ENCODE measurements around the gene NXPH2.
"Not testable (repeated sequence)": the region's sequence is repeated elsewhere in the genome, so short reads cannot be mapped to it uniquely, and the experiment has no call there.

The NXPH2 gene

DNA sequence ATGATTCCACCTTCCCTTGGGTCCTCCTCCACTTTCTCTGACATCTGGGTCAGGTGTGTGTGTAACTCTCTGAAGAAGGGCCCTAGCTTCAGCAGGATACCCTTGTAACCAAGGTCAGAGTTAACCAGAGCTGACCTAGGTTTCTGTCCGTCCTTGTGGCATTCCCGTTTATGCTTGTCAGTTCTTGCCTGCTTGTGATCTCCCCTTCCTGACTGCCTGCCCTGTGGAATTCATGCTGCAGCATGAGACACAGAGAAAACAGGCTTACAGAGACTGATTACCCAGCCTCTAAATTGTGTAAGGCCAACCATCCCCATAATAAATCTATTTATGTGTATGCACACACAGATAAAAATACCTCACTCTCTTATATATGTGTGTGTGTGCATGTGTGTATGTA lies 22.8 kb downstream of the NXPH2 start:
- no peak for DNase-seq (ENCODE audit: low read depth in 2 of 2)

DNA sequence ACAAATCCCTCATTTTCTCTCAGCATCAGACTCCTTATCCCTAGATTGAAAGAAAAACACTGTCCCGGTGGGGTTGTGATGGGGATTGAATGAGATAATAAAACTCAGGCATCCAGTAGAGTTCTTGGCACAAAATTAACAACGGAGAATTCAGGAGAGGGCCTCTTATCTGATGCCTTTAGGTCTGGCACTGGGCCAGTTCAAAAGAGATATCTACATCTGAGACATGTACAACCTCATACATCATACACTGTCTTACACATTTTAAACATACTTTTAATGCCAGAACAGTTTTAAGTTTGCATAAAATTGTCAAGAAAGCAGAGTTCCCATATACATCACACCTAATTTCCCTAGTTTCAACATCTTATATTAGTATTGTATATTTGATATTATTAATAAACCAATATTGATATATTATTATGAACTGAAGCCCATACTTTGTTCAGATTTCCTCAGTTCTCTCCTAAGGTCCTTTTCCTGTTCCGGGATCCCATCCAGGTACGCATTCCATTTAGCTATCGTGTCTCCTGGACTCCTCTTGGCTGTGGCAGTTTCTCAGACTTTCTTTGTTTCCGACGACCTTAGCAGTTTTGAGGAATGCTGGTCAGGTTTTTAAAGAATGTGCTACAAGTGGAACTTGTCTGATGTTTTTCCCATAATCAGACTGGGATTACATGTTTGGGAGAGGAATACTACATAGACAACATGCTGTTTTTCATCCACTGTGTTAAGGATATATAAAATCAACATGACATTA lies 27.8 kb downstream of the NXPH2 start:
- peak; percentile 10 to 23 for DNase-seq (ENCODE audit: low read depth in 2 of 2)

GRCh38 chr2:138744713-138745112 lies 35.5 kb downstream of the NXPH2 start:
- no peak for DNase-seq (ENCODE audit: low read depth in 2 of 2)

- DNase-seq (ENCODE audit: low read depth in 2 of 2): no peak
Measured at GRCh38 chr2:138742441-138743057, 37.6 kb downstream of the NXPH2 start.

GRCh38 chr2:138741851-138742250 lies 38.3 kb downstream of the NXPH2 start:
- DNase-seq (ENCODE audit: low read depth in 2 of 2): no peak

GRCh38 chr2:138737009-138737554 lies 43.1 kb downstream of the NXPH2 start:
- DNase-seq (ENCODE audit: low read depth in 2 of 2): not testable (repeated sequence)

DNA sequence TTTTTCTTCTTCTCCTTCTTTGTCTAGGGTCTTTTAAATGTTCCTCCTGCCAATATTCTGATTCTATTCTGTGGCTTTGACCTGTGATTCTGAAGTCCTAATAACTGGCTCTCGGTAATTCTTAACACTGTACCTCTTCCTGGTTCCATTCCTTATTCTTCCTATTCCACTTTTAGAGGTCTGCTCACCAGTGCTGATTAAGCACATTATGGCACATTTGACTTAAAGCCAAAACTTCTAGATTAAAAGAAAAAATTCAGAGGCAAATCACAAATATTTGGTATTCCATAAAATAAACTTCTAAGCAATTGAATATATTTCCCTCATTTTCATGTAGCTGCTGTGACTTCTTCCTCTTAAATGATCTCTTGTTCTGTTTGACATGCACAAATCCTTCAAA lies 47.5 kb downstream of the NXPH2 start:
- no peak for DNase-seq (ENCODE audit: low read depth in 2 of 2)

DNA sequence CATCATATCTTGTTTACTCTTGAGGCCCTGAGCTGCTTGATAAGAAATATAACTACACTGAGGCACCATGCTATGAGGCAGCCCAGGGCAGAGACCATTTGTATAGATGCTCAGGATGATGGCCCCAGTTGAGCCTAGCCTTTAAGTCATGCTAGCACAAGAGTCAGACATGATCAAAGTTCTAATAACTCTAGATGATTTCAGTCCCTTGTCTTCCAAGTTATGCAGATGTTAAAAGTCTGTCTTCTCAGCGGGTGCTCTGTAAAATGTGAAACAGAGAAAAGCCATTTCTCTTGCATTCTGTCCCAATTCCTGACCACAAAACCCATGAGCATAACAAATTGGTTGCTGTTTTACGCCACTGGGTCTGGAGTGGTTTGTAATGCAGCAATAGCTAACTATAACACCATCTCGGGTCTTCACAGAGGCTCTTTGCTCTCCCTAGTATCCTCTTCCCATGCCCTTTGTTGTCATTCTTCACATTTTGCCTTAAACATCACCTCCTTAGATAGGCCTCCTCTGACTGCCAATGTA lies 49.6 kb downstream of the NXPH2 start:
- DNase-seq (ENCODE audit: low read depth in 2 of 2): no peak

DNA sequence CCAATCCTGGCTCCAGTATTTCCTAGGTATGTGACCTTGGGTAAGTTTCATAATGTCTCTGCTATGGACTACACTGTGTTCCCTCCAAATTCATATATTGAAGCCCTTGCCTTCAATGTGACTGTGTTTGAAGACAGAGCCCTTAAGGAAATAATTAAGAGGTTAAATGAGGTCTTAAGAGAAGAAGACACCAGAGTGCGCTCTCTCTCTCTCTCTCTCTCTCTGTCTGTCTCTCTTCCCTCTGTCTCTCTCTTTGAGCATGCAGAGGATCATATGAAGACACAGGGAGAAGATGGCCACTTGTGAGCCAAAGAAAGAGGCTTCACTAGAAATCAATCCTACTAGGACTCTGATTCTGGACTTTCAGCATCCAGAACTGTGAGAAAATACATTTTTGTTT lies 52.2 kb downstream of the NXPH2 start:
- no peak for DNase-seq (ENCODE audit: low read depth in 2 of 2)

GRCh38 chr2:138726681-138727080 lies 53.5 kb downstream of the NXPH2 start:
- no peak for DNase-seq (ENCODE audit: low read depth in 2 of 2)

- no peak for DNase-seq (ENCODE audit: low read depth in 2 of 2)
Measured at GRCh38 chr2:138724729-138725459, 55.3 kb downstream of the NXPH2 start.

DNA sequence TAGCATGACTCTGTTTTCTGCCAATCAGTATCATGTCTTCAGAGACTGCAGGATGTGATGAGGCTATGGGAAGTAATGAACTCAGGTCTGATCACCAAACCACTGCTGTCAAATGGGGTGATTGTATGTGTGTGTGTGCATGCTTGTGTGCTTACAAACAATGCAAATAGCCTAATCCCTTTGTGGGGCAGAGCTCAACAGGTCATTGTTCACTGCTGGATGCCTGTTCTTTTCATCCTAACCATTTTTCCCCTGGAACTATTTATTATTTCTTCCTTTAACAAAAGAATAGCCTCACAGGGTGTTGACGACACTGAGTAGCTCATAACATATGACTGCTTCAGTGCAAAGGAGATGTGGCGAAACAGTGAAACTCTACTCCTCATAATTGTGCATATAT lies 55.9 kb downstream of the NXPH2 start:
- no peak for DNase-seq (ENCODE audit: low read depth in 2 of 2)

DNA sequence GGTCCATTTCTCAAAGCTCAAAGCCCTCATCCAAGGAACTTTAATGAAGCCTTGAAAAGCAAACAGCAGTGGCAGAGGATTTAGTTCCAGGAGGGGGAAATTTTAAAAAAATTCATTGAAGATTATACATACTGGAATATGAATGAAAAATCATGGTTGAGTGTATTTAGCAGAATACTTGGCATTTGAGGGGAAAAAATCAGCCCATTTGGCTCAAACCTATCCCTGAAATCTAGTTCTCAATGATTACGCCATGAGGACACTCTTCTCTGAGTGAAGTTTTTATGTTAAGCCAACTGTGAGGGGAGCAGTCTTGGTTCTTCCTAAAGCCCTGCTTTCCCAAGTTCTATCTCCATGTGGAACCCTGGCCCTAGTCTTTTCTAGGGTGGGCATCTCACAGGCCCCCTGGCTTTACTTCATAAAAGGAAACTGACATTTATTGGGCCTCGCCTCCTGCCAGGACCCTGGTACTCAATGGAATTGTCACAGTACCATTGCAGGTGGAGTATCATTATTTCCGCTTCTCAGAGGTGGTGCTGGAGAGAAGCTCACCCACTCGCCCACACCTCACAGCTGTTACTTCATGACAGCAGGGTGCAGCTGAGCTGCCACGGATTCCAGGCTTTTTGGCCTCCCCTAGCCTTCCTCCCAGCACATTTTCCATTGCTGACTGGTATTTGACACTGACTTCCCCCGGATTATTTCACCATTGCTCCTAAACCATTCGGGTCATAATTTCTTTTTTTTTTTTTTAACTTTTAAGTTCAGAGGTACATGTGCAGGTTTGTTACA lies 56.8 kb downstream of the NXPH2 start:
- DNase-seq (ENCODE audit: low read depth in 2 of 2): no peak

GRCh38 chr2:138722316-138722715 lies 57.9 kb downstream of the NXPH2 start:
- no peak for DNase-seq (ENCODE audit: low read depth in 2 of 2)

GRCh38 chr2:138720035-138720838 lies 60.0 kb downstream of the NXPH2 start:
- no peak for DNase-seq (ENCODE audit: low read depth in 2 of 2)

GRCh38 chr2:138718405-138718804 lies 61.8 kb downstream of the NXPH2 start:
- no peak for DNase-seq (ENCODE audit: low read depth in 2 of 2)

GRCh38 chr2:138716183-138716582 lies 64.0 kb downstream of the NXPH2 start:
- no peak for DNase-seq (ENCODE audit: low read depth in 2 of 2)

DNA sequence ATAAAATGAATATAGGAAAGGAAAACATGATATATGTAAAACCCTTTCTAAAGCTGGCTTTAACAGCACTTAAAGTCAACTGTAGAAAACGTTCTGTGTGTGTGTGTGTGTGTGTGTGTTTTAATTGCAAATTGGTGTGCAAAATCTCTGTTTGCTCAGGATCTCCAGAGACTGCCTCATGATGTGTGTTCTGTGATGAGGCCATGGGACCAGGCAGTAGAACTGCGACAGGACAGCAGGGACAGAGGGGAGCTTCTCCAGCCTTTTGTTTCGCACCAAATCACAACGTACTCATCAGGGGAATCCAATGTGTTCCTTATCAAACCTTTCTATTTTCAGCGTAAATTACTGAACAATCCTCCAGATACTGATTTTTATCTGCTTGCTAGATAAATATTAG lies 66.7 kb downstream of the NXPH2 start:
- no peak for DNase-seq (ENCODE audit: low read depth in 2 of 2)

DNA sequence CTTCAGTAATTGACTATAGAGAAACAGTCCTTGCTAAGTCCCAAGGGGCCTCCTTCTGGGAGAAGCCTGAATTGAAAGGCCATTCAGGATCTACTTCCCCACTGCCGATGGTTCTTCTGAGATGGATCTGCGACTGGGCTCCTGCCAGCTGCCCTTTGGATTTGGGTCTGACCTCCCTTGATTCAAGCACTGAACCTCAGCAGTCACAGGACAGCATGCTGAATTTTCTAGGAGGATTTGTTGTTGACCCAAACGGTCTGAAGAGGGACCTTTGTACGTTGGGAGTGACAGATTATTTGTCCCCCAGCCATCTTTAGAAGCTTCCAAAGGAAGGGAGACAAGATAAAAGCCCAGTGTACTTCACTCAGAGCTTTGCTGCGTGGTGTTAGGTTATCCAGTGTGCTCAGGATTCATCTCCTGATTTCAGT lies 67.1 kb downstream of the NXPH2 start:
- no peak for DNase-seq (ENCODE audit: low read depth in 2 of 2)

DNA sequence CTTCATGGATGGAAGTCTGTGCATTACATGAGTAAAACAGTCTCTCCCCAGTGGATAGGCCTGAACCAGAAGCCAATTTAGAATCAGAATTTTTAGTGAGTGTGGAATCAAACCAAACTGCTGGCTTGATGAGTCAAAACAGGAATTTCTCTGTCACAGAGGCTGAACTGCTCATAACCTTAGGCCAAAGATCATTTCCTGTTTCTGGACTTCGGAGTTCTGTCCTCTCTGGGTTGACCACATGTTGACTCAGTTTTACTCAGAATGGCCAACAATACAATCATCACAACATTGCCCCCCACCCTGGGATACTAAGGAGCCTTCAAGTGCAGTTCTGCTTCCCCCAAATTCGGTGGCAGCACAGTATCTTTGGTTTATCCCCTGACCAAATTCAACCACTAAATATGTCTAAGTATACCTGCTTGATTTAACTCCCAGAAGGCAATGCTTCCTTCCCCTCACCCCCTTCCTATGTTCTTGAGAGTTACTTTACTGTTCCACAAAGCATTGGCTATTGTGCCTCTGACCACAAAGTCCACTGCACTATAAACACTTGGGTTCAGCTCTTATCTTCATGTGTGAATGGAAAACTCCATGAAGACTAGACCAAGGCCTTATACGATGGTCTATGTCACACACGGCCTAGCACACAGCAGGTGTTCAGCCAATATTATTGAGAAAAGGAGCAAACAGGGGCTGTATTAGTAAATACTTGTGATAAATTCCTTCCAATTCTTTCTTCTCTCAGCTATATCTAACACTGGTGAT lies 67.8 kb downstream of the NXPH2 start:
- DNase-seq (ENCODE audit: low read depth in 2 of 2): no peak

Data from fibroblast of skin of left quadriceps (primary cell).